Neural progenitor cell (in vitro differentiated cells): ENCODE measurements around the gene PLA2G4B.

Experiments
- CTCF ChIP-seq: fragments of 200-600 bp; sonication (generic); IDR thresholded peaks from 2 replicates; pipeline ENCODE4 v1.5.1; 2017; ENCODE audit warnings: antibody characterized with exemption, mild to moderate bottlenecking
- EZH2 ChIP-seq: fragments of 200-600 bp; sonication (generic); IDR thresholded peaks from 2 replicates; pipeline ENCODE4 v1.6.1; 2017; ENCODE audit warnings: antibody characterized with exemption, mild to moderate bottlenecking, moderate library complexity

DNA sequence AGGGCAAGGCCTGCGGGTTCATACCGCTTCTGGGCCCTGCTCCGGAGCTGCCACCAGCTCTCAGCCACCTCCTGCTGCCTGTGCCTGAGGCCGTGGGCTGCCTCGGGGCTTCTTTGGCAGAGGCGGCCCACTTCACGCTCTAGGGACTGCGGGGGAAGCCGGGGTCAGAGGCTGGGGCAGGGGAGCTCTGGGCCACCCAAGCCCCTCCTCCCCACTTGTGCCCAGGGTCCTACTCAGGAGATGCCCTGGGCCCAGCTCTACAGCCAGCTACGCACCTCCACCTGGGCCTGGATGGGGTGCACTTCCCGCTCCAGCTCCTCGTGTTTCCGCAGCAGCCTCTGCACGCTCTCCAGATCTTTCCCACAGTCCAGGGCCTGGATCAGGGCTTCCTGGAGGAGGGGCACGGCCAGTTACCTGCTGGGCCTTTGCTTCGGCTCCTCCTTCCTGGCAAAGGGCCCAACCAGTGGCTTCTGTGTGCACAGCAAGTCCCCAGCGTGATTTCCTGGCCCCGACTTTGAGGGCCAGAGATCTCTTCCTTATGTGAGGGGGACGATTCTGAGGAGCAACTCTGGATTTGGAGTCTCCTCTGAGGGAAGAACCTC, 24.0 kb downstream of the PLA2G4B start:
- TF ChIP-seq EZH2 = no peak
- no peak for TF ChIP-seq CTCF
